GM21576 (cell line): ENCODE measurements around the gene DHH.
A peak's percentile ranks its signal among the peaks of the same experiment; 100 is the strongest.
"Not testable (repeated sequence)": the region's sequence is repeated elsewhere in the genome, so short reads cannot be mapped to it uniquely, and the experiment has no call there.

Experiments
- ATAC-seq: cut with Tn5 transposase; IDR thresholded peaks from one replicate; pipeline ENCODE4 v1.9.1; 2021; ENCODE audit warnings: mild to moderate bottlenecking, moderate library complexity; ENCODE audit not compliant: unreplicated experiment

Gene DHH

GRCh38 chr12:49094160-49094974 is at the start of gene DHH:
Gene DHH, minus strand, starts transcription at chr12:49094801. Its CDS starts 289 bp downstream, at chr12:49094512.
- no peak for ATAC-seq

DNA sequence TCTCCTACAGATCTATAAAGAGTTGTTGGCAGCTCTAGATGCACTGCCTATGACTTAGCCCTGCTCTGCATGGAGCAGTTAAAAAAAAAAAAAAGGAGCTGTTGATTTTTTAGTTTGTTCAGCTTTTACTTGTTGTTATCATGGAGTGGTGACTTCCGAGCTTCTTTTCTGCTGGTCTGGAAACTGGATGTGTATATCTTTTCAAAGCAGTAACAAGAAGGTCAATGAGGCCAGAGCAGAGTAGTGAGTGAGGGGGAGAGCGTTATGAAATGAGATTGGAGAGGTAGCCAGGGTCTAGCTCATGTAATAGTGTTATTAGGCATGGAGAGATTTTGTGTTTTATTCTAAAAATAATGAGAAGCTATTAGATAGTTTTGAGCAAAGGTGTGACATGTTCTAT is 49.8 kb upstream of the DHH start:
- no peak for ATAC-seq

DNA sequence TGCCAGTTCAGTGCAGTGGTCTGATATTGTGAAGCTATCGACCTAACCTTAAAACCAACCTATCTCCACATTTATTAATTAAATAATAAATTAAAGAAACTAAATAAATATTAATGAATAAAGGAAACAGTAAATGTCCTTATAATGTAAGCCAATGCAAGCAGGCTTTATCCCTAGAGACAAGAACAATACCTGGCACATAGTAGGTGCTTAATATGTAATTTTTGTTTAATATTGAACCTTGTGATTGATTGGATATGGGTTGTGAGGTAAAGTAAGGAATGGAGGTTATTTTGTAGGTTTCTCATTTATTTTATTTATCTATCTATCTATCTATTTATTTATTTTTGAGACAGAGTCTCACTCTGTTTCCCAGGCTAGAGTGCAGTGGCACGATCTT is 44.4 kb upstream of the DHH start:
- ATAC-seq: no peak

GRCh38 chr12:49138587-49138986 is 44.0 kb upstream of the DHH start:
- ATAC-seq: no peak

DNA sequence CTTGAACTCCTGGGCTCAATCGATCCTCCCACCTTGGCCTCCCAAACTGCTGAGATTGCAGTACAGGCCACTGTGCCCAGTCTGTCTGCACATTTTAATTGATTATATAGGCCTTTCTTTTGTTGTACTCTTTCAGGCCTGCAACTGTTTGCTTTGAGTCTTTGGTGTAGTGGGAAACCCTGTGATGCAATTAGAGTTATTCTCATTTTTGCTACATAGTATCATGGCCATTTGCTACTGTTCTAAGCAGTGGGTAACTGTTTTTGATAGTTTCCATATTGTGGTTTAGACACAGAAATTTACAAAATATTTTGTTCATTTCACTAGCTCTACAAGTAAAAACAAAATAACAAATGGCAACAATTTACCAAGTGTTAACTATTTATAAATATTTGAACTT is 42.9 kb upstream of the DHH start:
- no peak for ATAC-seq

DNA sequence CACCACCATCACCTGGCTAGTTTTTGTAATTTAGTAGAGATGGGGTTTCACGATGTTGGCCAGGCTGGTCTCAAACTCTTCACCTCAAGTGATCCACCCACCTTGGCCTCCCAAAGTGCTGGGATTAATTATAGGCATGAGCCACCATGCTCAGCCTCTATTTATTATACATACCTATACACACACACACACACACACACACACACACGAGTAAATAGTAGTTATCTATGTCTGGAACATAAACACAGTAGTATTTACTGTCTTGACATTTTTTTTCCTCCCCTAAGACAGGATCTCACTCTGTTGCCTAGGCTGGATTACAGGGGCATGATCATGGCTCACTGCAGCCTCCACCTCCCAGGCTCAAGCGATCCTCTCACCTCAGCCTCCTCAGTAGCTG is 42.4 kb upstream of the DHH start:
- not testable (repeated sequence) for ATAC-seq

DNA sequence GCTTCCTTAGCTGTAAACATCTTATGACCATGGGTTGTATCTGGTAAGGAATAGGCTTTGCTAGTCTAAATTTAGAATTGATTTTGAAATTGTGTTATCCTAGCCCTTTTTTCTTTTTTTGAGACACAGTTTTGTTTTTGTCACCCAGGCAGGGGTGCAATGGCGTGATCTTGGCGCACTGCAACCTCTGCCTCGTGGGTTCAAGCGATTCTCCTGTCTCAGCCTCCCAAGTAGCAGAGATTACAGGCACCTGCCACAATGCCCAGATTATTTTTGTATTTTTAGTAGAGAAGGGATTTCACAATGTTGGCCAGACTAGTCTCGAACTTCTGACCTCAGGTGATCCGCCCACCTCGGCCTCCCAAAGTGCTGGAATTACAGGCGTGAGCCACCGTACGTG is 39.0 kb upstream of the DHH start:
- ATAC-seq: no peak

DNA sequence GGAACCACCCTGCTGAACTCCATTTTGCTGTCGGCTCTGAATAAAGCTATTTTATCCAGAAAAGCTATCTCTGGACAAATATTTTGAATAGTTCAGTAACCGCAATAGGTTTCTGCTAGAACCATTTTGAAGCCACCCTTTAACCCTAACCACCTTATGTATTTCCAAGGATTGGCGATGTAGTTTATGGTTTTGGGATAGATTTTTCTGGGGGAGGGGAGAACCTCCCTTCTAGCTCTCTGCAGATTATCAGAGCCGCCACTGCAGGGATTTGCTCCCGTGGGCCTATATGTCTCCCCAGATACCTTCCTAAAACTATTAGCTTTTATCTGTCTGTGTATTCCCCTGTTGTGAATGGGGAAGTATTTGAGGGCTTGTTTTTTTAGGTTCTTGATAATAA is 38.4 kb upstream of the DHH start:
- ATAC-seq: no peak

DNA sequence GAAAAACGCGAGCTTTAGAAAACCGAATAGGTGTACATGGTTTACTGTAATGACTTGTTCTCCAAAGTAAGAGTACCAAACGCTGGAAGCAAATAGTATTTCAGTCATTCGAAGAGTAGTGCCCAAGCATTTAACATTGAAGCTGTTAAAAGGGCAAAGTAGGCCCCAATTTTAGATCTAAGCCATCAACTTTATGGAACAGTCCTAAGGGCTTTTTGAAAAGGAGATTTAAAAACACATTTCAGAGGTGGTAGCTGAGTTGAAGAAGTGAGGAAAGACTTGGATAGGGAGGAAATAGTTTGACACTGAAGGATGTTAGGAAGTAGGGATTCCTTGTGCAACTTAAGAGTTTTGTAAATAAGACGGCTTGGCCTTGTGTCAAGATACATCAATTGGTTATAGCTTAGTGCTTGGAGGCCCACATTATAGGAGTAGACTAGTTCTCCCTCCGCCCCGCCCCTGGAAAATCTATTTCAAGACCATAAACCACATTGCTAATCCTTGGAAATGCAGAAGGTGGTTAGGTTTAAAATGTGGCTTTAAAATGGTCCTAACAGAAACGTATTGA is 37.4 kb upstream of the DHH start:
- ATAC-seq: no peak

- peak; percentile 64 for ATAC-seq
These were observed 36.7 kb upstream of the DHH start, which contains the start of gene TUBA1B for GRCh38 chr12:49131051-49131893. Gene TUBA1B, minus strand, starts transcription at chr12:49131395. Its CDS starts 95 bp downstream, at chr12:49131300.

DNA sequence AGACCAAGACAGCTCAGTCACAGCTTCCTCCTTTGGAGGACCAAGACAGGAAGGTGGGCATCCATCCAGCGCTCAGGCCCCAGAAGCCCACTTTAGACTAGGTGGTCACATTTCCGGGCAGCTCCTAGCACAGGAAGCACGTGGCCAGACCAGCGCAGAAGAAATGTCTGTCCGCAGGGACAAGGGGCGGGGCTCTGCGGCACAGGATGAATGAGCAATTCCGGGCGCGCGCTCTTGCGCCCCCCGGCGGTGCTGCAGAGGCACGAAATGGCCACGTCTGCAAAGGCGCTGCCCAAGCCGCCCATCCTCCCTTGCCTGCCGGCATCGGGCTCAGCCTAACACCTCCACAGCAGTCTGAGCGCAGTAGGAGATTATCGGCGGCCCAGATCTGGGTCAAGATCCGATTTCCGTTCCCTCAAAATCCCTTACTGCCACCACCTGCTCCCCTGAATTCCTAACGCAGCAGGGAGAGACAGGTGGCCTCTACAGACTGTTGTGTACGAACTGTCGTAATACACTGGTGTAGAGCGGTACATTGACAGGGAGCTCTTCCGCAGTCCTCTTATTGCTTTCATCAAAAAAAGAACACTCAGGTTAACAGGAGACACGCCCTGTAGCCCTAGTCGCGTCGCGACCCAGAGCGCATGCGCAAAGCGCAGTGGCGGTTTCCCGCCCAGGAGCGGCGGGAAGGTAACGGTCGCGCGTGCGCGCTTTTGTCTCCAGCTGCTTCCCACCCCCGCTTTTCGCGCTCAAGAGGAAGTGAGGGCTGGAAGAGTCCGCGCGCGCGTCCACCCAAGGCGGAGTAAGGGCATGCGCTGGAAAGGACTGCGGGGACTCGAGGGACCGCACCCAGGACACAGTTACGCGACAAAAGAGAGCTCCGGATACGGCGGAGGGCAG is 35.8 kb upstream of the DHH start:
- ATAC-seq: peak; percentile 53

- no peak for ATAC-seq
These were observed 34.9 kb upstream of the DHH start for GRCh38 chr12:49129332-49130150.

DNA sequence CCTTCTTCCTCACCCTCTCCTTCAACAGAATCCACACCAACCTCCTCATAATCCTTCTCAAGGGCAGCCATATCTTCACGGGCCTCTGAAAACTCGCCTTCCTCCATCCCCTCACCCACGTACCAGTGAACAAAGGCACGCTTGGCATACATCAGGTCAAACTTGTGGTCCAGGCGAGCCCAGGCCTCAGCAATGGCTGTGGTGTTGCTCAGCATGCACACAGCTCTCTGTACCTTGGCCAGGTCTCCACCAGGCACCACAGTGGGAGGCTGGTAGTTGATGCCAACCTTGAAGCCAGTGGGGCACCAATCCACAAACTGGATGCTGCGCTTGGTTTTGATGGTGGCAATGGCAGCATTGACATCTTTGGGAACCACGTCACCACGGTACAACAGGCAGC is 33.4 kb upstream of the DHH start:
- not testable (repeated sequence) for ATAC-seq

- ATAC-seq: no peak
These were observed 32.5 kb upstream of the DHH start for GRCh38 chr12:49126852-49127763.

DNA sequence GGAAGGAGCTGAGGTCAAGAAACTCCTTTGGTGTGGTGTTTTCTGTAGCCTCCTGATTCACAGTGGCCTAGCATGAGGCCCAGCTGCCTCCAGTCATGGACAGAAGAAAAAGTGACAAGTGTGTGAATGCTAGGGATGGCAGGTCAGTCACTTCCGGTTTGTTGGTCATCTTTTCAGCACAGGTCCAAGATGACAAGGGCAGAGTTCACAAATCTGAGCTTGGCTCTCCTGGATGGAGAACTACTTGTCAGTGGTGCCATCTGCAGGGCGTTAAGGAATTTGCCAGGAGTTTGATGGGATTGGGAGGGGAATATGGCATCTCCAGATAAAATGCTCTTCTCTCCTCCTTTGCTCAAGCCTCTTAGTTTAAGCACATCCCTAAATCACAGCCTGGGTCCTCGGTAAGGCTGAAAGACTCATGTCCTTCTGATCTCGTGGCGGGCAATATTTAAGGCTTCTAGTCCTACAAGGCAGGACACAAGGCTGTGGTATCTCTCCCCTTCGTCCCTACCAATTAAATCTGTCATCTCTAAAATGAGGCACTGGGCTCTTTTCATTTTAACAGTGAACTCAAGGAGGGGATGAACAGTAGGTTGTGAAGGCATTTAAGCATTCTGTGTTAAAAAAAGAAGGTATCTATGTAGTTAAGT is 26.6 kb upstream of the DHH start:
- no peak for ATAC-seq

GRCh38 chr12:49111206-49111605 is 16.6 kb upstream of the DHH start:
- peak; percentile 0 for ATAC-seq

DNA sequence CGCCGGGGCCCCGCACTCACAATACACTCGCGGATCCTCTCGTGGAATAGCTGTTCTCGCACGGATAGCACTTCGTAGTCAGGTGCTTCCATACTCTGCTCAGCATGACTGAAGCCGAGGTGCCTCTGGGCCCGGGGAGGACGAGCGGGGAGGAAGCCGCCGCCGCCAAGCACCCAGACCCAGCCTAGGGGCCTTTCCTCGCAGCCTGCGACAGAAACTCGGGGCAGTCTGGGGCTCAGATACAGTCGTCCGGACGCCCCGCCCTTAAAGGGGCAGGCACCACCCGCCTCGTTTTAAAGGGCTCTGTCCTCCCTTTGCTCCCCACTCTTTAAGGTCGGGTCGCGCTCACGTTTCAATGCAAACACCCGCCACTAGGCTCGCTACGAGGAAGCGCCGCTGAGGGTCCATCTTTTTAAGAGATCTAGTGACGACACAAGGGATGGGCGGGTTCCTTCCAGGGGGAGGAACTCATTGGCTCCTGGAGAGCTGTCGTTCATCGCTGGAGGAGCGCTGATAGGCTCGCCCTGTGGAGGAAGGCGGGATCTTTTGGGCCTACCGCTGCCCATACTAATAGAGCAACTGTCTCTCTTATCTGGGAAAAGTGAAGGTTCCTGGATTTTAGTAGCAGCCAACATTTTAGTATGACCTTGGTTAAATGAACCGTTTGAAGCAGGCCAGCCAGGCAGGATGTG is 16.0 kb upstream of the DHH start, which contains the start of gene LMBR1L:
Gene LMBR1L, minus strand, starts transcription at position 384 of the 692 bp plus-strand sequence. Its CDS starts 292 bp downstream, at position 92.
- peak; percentile 98 for ATAC-seq
